Measurements from ENCODE around the gene LRTM2.
A peak's percentile ranks its signal among the peaks of the same experiment; 100 is the strongest.

LRTM2 gene

GRCh38 chr12:1804545-1805332 lies 15.6 kb upstream of the LRTM2 start:
- H3K9me3 ChIP-seq = no peaks in the 10 kb centered on the region
- no peak for TF ChIP-seq Cebpa-rat (IDR thresholded peaks at IDR 0.05)
- peaks cover 100% of the 10 kb centered on the region for H3K4me1 ChIP-seq
- peak overlapping the region; percentile 97 for H3K27ac ChIP-seq
- H3K27me3 ChIP-seq = no peaks in the 10 kb centered on the region
- peak overlapping the region; percentile 99 for H3K4me2 ChIP-seq
- no peak overlapping the region for H3K4me3 ChIP-seq
- H4K20me1 ChIP-seq = no peaks in the 10 kb centered on the region
- peak overlapping the region; percentile 84 for H3K9ac ChIP-seq
- peaks cover 14% of the 10 kb centered on the region; the same call in 1 of the 2 replicates for H3K36me3 ChIP-seq

GRCh38 chr12:1805441-1806081 lies 14.8 kb upstream of the LRTM2 start:
- Histone ChIP-seq H3K27me3 (no peaks in the 10 kb centered on the region), H3K36me3 (peaks cover 12% of the 10 kb centered on the region; the same call in 1 of the 2 replicates), H3K27ac (peak overlapping the region; percentile 97), H3K4me1 (peaks cover 100% of the 10 kb centered on the region), H4K20me1 (no peaks in the 10 kb centered on the region), H3K4me3 (peak overlapping the region; percentile 15; the same call in 1 of the 2 replicates), H3K9ac (peak overlapping the region; percentile 84), H3K4me2 (peak overlapping the region; percentile 99), H3K9me3 (no peaks in the 10 kb centered on the region)
- no peak for TF ChIP-seq Cebpa-rat (IDR thresholded peaks at IDR 0.05)

- no peak overlapping the region for H3K4me3 ChIP-seq
- H4K20me1 ChIP-seq = no peaks in the 10 kb centered on the region
- peaks cover 100% of the 10 kb centered on the region for H3K4me1 ChIP-seq
- no peaks in the 10 kb centered on the region for H3K27me3 ChIP-seq
- peak overlapping the region; percentile 97 for H3K27ac ChIP-seq
- peak overlapping the region; percentile 84 for H3K9ac ChIP-seq
- H3K9me3 ChIP-seq = no peaks in the 10 kb centered on the region
- peaks cover 12% of the 10 kb centered on the region; the same call in 1 of the 2 replicates for H3K36me3 ChIP-seq
- no peak for TF ChIP-seq Cebpa-rat (IDR thresholded peaks at IDR 0.05)
- H3K4me2 ChIP-seq = peak overlapping the region; percentile 99
These were observed 13.9 kb upstream of the LRTM2 start for GRCh38 chr12:1806301-1807086.

GRCh38 chr12:1807087-1807860 lies 13.1 kb upstream of the LRTM2 start:
- no peaks in the 10 kb centered on the region for H3K9me3 ChIP-seq
- peak overlapping the region; percentile 63; the same call in 1 of the 2 replicates for H3K4me3 ChIP-seq
- H3K27ac ChIP-seq = peak overlapping the region; percentile 97
- peaks cover 12% of the 10 kb centered on the region; the same call in 1 of the 2 replicates for H3K36me3 ChIP-seq
- H3K9ac ChIP-seq = peak overlapping the region; percentile 84
- H3K4me2 ChIP-seq = peak overlapping the region; percentile 99
- no peaks in the 10 kb centered on the region for H3K27me3 ChIP-seq
- no peaks in the 10 kb centered on the region for H4K20me1 ChIP-seq
- TF ChIP-seq Cebpa-rat (IDR thresholded peaks at IDR 0.05) = no peak
- peaks cover 100% of the 10 kb centered on the region for H3K4me1 ChIP-seq

GRCh38 chr12:1808036-1808797 lies 12.1 kb upstream of the LRTM2 start:
- peak overlapping the region; percentile 84 for H3K9ac ChIP-seq
- peak overlapping the region; percentile 99 for H3K4me2 ChIP-seq

GRCh38 chr12:1808798-1809480 lies 11.4 kb upstream of the LRTM2 start:
- no peaks in the 10 kb centered on the region for H3K27me3 ChIP-seq
- H3K9me3 ChIP-seq = no peaks in the 10 kb centered on the region
- no peak for TF ChIP-seq Cebpa-rat (IDR thresholded peaks at IDR 0.05)
- H3K4me1 ChIP-seq = peaks cover 100% of the 10 kb centered on the region
- no peaks in the 10 kb centered on the region for H4K20me1 ChIP-seq
- H3K27ac ChIP-seq = peak overlapping the region; percentile 97
- 0 out of 2 replicates have a peak, but pooled peaks cover 3% of the 10 kb centered on the region for H3K36me3 ChIP-seq
- peak overlapping the region; percentile 99 for H3K4me2 ChIP-seq
- H3K4me3 ChIP-seq = peak overlapping the region; percentile 63
- peak overlapping the region; percentile 84 for H3K9ac ChIP-seq

More at GRCh38 chr12:1808036-1808797, 12.1 kb upstream of the LRTM2 start:
- H3K36me3 ChIP-seq = peaks cover 6% of the 10 kb centered on the region; the same call in 1 of the 2 replicates
- H3K27ac ChIP-seq = peak overlapping the region; percentile 97
- TF ChIP-seq Cebpa-rat (IDR thresholded peaks at IDR 0.05) = no peak
- no peaks in the 10 kb centered on the region for H4K20me1 ChIP-seq
- H3K9me3 ChIP-seq = no peaks in the 10 kb centered on the region
- H3K4me1 ChIP-seq = peaks cover 100% of the 10 kb centered on the region
- peak overlapping the region; percentile 63 for H3K4me3 ChIP-seq
- H3K27me3 ChIP-seq = no peaks in the 10 kb centered on the region

GRCh38 chr12:1809591-1810190 lies 10.7 kb upstream of the LRTM2 start:
- Histone ChIP-seq H3K9me3 (no peaks in the 10 kb centered on the region), H3K36me3 (0 out of 2 replicates have a peak, but pooled peaks cover 3% of the 10 kb centered on the region), H3K27me3 (no peaks in the 10 kb centered on the region), H4K20me1 (no peaks in the 10 kb centered on the region), H3K4me3 (peak overlapping the region; percentile 63), H3K4me2 (peak overlapping the region; percentile 99), H3K27ac (peak overlapping the region; percentile 97), H3K9ac (peak overlapping the region; percentile 84), H3K4me1 (peaks cover 100% of the 10 kb centered on the region)
- TF ChIP-seq Cebpa-rat (IDR thresholded peaks at IDR 0.05) = no peak
